Fibroblast of skin of abdomen (primary cell): Measurements from ENCODE around the gene ZSWIM5.
"Not testable (repeated sequence)": the region's sequence is repeated elsewhere in the genome, so short reads cannot be mapped to it uniquely, and the experiment has no call there.

Experiments used
- DNase-seq: peaks from one replicate; pipeline ENCODE4 v3.0.0-alpha.2; 2013

ZSWIM5 gene

DNA sequence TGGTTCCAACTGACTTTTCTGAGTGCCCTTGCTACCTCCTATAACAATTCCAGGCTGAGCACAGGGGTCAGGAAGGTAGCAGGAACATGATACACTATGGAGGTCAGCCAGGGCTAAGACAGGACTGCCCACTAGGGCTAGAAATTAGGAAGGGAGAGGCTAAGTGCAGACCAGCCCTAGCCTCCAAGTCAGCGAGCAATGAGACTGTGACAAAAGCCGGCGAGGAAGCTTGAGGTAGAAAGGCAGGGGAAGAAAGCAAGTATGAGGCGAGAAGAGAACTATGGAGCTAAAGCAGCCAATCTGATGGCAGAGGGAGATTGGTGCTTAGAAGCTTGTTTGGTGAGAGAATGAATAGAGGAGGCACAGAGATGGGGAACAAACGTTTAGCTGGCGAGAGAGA, 189.6 kb downstream of the ZSWIM5 start:
- no peak for DNase-seq

DNA sequence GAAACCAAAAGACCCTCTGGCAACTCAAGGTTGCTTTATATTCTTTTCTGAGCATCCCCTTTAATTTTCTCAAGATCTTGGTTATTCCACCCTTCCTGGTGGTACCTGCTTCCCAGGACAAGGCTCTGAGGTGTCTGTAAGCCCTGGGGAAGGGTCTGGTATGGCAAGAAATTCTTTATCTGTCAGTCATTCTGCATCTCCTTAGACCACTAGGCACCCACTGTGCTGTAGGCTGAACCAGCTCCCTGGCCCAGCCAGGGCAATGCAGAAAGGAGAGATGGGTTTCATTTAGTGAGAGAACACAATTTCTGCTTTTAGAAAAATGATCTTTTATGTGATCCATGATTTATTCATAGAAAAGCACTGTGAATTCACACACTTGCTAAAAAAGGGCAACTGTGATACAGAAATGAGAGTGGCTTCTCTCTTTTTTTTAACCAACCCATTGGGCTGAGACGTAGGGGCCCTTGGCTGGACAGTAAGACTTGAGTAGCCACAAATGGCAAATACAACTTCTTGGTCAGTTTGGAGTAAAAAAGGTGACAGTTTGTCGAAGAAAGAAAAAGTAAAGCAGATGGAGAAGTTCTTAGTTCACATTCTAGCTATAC, 190.2 kb downstream of the ZSWIM5 start:
- DNase-seq, result no peak

DNA sequence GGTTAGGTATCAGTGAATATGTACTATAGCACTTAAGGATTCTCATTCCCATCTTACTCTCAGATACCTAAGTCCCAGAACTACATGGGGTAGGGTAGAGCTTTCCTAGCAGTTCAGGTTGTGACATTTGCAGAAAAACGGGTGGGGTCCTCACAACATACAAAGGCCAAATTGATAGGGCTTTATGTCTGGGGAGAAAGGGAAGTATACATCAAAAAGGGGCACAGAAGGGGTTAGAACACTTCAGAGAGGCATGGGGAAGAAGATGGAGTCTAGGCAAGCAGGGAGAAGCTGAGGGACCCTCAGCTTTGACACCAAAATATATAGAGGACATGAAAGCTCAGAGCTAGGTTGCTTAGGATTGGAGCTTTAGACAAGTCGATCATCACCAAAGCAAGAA, 190.7 kb downstream of the ZSWIM5 start:
- DNase-seq, result no peak

DNA sequence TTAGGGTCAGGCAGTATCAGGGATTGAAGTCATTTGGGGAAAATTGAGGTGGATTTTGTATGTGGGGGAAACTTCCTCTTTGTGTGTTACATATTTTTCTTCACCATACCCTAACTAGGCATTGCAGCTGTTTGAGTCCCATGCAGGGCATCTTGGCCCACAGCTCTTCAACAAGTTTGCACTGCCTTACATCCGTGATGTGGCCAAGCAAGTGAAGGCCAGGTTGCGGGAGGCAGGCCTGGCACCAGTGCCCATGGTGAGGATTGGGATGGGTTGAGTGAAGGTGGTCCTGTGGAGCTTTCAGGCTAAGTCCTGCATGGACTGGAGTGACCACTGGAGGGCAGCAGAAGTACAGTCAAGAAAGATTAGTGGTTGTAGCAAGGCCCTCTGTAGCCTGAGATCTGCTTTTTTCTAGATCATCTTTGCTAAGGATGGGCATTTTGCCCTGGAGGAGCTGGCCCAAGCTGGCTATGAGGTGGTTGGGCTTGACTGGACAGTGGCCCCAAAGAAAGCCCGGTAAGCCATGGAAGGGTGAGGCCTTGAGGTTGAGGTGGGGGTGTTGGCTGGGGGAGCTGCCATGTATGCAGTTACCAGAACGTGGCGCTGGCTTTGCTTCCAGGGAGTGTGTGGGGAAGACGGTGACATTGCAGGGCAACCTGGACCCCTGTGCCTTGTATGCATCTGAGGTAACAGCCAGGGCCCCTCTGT, 191.9 kb downstream of the ZSWIM5 start:
- DNase-seq, result peak; percentile 73

DNA sequence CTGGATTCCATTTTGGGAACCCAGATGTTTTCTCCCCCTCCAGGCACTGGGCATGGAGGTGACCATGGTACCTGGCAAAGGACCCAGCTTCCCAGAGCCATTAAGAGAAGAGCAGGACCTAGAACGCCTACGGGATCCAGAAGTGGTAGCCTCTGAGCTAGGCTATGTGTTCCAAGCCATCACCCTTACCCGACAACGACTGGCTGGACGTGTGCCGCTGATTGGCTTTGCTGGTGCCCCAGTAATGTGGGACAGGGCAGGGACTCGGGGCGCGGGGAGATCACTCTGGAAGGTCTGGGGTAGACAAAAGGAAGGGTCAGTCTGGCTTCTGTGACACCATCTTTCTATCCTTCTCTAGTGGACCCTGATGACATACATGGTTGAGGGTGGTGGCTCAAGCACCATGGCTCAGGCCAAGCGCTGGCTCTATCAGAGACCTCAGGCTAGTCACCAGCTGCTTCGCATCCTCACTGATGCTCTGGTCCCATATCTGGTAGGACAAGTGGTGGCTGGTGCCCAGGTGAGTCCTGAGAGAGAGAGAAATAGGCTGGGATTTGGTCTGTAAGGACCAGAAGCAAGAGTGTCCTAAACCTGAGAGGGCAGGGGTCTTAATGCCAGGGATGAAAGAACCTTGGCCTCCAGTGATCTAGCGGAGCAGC, 192.7 kb downstream of the ZSWIM5 start:
- no peak for DNase-seq

DNA sequence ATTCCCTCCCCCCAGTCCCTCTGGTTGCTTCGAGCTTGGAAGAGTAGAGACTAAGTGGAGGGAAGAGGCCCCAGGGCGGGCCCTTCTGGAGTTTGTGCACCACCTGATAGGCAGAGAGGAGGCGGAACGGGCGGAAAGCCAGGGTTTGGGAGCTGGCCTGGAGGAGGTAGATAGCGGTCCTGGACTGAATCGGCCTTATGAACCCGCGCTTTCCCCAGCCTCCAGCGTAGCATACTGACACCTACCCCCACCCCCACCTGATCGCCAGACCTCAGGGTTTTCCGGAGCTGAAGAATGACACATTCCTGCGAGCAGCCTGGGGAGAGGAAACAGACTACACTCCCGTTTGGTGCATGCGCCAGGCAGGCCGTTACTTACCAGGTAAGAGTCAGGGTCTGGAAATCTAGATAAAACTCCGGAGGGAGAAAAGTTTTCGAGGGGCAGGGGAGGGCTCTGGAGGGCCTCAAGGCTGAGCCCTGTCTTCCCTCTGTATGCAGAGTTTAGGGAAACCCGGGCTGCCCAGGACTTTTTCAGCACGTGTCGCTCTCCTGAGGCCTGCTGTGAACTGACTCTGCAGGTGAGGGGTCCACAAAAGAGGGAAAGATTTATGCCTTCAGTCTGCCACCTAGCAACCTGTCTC, 193.6 kb downstream of the ZSWIM5 start:
- peak; percentile 40 for DNase-seq

DNA sequence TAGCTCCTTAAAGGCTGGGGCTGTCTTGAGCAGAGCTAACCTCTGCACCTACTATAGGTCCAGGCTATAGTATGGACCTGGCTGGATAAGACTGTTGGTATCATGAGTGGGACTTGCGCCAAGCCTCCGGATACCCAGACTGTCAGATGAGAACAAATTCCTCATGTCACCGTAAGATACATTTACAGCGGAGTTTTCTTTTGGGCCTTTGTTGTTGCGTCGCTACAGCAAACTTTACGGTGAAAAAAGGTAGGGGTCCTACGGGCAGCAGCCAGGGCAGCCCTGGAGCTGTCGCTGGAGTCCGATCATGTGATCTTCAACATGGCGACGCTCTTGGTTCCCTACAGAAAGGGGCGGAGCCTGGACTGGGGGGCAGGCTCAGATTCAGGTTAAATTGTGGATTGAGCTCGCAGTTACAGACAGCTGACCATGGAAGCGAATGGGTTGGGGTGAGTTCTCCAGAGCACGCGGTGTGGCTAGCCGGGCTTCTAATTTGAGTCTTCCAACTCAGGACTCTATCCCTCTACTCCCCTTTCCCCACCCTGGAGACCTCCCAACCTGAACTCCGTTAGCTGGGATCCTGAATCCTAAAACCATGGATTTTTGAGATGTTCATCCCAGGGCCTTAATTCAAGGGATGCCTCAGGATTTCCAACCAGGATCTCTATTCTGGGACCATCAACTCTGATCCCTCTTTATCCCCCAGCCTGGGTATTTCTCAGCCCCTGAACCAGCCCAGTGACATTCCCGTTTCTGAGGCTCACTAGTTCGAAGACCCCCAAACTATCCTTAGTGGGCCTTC, 194.4 kb downstream of the ZSWIM5 start, which contains the start of gene UROD:
UROD (plus strand) TSS at position 418 of the 802 bp plus-strand sequence; CDS start at position 430, 12 bp downstream.
- DNase-seq, result peak; percentile 96

DNA sequence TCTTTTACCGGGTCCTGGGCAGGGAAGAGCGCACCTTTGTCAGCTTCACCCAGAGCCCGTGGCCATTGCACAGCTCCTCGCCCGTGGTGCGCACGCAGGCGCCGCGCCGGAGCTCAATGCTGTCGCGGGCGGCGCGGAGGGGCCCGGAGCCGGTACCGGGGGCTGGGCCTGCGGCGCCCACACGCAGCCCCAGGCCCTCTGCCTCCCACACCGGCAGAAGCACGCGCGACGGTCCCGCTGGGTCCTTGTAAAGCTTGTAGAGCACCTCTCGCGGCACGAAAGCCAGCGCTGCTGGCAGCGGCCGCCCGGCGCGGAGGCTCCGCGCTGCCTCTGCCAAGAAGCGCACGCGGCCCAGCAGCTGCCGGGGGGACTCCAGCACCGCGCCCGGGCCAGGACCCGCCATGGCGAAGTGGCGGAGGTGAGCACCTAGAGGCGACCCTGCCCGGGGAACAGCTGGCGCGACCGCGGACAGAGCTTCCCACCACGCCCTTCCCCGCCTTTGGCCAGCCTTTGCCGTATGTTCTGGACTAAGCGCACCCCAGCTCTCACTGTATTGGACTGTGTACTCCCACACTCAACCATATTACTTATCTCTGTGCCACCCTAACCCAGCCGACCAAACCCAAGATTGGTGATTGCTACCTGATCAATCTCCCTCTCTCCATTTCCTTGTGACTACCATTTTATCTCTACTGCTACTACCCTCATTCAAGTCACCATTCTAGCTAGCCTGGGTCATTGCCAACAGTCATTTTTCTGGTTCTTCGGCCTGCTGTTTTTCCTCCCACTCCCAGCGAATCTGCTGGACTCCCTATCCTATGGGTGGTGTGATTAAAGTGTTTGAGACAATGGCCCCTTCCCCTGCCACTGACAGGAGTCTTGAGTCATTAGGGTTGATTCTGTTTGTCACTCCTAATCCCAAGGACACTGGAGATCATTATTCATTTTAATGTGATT, 195.3 kb downstream of the ZSWIM5 start, which contains the start of gene HECTD3:
HECTD3 (minus strand) TSS at position 470 of the 957 bp plus-strand sequence; CDS start at position 403, 67 bp downstream.
- DNase-seq, result peak; percentile 66

DNA sequence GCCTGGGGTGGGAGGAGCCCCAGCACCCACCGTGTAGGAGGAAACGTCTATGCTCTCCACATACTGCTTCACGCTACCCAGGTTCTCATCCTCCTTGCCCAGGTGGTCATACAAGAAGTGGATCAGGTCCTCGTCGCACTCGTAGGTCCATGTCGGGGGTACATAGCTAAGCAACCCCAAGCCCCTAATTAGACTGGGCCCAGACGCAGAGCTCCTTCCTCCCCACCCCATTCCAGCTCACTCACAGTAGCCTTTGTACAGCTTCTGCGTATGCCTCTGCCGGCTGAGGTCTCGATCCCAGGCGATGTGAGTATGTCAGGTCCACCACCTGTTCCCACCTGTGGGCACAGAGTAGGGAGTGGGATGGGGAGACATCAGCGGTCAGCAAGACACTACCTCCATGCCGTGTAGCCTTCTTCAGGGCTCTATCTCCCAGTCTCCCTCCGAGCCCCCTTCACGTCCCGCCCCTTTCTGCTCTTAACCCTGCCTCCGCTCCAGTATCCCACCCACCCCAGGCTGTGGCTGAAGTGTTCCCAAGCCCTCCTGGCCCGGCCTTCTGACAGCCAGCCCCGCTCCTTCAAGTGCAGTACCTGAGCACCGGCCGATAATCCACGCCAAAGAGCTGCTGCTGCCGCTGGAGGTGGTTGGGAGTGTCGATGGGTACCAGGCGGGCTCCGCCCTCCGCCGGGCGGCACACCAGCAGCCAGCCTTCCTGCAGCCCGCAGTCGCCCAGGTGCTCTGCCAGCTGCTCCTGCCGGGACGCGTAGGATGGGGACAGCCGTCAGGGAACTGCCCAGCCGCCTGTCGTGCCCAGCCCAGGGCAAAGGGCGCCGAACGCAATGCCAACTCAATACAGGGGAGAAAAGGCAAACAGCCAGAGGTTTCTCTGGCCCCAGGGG, 196.2 kb downstream of the ZSWIM5 start:
- DNase-seq, result no peak

DNA sequence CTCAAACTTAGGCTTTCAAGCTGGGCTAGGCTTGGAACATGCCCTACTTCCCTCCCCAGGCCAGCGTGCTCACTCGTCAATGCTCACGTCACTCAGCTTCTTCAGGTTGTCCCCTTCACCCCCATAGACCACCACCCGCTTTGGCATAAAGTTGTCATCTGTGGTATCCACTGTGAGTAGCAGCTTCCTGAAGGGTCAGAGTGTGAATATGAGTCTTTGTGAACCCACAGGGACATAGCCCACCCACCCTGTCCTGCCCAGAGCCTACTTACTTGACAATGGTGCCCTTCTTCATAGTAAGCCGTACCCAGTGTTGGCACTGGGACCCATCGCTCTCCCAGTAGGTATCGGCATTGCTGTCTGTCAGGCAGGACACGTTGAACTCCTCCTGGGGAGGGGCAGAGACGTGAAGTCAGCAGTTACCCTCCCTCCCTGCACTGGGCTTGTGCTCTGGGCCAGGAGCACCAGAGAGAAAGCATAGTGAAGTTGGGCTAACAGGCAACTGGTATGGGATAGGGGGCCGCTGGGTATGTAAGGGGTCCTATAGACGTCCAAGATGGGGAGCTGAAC, 197.0 kb downstream of the ZSWIM5 start:
- no peak for DNase-seq

DNA sequence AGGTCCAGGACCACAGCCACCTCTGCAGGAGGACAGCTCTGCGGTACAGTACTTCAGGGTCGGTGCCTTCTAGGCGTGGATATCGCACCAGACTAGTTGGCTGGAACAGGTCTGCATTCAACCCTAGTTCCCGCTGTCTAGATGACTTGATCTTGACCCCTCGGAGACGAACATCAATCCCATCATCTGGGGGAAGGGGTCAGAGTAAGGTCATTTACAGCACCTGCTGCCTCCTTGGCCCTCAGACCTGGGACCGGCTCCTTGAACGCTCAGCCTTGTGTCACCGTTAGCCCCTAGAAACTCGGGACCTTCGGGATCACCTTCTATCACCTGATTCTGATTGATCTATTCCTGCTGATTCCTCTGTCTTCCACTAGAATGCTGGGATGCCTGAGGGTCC, 197.9 kb downstream of the ZSWIM5 start:
- DNase-seq, result no peak

DNA sequence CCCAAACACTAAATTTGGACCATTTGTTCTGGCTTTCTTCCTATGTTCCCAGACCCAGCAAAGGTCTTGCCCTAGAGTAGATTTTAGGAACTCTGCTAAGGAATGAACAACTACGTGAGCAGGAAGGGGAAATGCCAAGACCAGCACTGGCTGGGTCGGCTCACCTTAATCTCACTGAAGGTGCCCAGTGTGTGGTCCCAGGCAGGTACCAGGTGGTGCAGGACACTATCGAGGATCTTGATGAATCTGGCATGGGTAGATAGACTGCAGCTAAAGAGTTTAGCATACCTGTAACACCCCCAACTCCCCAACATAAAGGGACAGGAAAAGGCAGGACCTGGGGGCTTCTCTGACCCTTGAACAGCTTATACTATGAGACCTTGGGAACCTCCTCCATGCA, 198.3 kb downstream of the ZSWIM5 start:
- no peak for DNase-seq

DNA sequence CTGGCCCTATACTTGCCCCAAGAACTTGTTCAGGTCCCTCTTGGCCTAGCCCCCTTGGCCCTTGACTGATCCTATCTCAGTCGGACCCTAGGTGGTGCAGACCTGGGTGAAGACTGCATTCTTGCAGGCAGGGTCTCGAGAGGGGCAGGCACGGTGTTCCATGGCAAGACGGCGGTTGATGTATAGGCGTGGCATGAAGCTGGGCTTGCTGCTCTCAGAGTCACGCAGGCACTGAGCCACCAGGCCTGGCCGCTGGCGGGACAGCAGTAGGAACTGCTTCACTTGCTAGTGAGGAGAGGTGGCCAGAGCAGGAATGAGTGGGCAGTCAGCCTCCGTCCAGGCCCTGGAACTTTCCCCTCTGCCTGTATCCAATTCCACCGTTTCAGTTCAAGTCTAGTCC, 199.1 kb downstream of the ZSWIM5 start:
- DNase-seq, result no peak

DNA sequence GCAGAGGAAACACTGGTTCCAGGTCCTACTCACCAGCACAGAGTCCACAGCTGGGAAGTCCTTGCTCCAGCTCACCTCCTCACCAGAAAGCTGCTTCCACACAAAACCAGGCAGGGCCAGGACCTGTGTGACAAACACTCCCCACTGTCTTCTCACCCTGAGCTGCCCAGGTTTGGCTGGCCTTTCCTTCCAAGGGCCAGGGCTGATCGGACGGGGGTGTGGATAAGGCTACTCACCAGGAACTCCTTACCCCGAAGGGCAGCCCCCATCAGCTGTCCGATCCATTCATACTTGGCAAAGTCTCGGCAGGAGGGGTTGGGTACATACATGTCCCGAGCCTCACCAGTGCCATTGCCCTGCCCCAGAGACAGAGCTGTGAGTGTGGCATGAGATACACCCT, 200.6 kb downstream of the ZSWIM5 start:
- no peak for DNase-seq

DNA sequence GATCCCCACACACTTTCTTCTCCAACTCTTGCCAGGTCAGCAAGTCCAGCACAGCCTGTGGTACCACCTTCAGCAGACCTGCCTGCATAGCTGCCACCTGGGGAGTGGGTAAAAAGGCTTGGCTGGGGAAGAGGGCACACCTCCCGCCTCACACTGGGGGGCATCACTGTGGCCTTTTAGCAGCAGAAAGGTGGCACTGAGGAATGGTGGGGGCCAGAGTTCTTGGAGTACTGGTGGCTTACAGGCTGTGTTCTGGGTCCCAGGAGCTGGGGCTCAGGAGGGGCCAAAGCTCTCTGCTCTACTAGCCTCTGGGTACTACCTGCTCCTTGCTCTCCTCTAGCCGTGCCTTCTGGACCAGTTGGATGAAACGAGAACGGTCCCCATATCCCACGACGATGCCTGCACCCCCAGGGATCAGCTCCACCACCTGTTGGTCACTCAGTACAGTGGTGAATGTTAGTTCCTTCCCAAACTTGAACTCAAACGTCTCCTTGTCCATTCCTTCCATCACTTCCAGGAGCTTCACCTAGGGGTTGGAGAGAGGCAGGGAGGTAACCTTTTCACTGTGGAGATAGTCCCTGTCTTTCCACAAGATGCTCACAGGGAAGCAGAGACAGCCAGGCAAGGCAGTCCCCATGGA, 202.0 kb downstream of the ZSWIM5 start:
- no peak for DNase-seq

DNA sequence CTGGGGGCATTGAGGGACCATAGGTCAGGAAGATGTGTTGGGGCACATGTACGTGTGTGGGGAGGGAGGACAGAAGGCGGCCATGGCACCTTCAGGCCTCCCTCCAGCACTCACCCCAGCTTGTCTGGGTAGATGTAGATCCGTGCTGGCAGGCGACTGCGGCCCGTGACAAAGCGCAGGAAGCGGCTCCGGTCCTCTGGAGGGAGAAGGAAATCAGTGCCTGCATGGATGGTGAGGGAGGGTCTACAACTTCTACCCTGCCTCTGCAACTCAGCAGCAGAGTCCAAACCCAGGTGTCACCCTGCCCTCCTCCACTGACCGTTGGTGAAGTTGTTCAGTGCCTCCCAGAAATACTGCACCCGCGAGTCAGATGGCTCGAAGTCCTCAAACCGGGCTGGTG, 202.7 kb downstream of the ZSWIM5 start:
- DNase-seq, result no peak

DNA sequence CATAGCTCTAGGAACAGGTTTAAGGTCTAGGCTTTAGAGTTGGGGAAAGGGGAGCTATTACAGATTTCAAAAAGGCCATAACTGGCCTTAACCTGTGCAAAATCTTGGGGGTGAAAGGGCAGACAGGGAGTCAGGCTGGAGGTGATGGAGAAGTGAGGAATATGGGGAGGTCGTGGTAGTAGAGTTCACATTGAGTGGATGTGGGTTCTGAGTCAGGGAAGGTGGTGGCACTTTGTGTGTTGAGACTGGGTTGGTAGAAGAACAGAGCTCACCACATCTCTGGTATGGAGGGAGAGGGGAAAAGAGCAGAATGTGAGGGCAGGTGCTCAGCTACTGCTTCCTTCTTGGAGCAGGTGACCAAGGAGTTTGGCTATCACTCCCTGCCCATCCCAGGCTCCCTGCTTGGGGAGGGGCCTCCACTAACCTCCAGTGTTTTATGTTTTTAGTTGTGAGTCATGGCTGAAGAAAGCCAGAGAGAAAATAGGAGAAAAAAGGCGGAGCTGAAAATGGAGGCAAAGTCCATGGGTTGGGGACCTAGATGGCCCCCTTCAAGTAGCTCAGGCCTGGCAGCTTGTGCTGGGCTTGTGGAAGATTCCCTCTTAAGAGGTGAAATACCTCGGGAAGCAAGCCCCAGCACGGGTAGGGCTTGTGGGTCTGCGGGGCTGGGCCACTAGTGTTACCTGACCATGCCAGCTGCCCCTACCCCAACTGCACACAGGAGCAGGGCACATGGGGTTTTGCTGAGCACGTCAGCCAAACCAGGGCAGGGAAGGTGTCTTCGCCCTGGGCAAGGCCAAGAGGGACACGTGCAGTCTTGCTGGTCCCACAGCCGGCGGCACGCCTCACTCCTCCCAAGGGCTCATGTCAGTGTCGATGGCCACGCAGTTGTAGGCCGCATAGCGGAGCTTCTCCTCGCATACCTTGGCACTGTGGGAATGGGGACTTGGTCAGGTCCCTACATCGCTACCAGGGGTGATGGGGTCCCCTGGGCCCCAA, 203.5 kb downstream of the ZSWIM5 start:
- no peak for DNase-seq

DNA sequence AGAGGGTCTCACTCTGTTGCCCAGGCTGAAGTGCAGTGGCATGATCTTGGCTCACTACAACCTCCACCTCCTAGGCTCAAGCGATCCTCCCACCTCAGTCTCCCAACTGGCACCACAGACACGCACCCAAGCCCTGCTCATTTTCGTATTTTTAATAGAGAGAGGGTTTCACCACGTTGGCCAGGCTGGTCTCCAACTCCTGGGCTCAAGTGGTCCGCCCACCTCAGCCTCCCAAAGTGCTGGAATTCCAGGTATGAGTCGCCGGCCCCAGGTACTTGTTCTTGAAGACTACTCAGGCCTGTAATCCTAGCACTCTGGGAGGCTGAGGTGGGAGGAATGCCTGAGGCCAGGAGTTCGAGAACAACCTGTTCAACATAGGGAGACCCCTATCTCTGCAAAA, 204.8 kb downstream of the ZSWIM5 start:
- DNase-seq, result not testable (repeated sequence)
